Panc1 (cell line): ENCODE data around the gene MAEA. TPM values are rescaled to one million over a fixed set of nuclear protein-coding genes. Genes with fewer than 3 reads are reported as not detected.

Experiments used
- ATAC-seq: fragments of 200-7000 bp; cut with Tn5 transposase; 2 replicates; pipeline ENCODE4 v1.9.1; 2020; ENCODE audit warnings: mild to moderate bottlenecking, moderate library complexity
- BruUV-seq: library from RNA; stranded (reverse); fragments of 400-500 nt; replicated peaks from 2 replicates; lab custom pipeline; 2021; lab: Mats Ljungman, UMichigan
- CTCF ChIA-PET: fragments of 300-600 bp; sonication (Branson Sonifier 250); formaldehyde crosslinking; loops from one replicate; lab custom pipeline; 2022; ENCODE audit warnings: antibody characterized with exemption; lab: Charles Lee
- POLR2A ChIA-PET: fragments of 300-600 bp; sonication (Branson Sonifier 250); formaldehyde crosslinking; loops from one replicate; lab custom pipeline; 2022; ENCODE audit warnings: antibody characterized with exemption; lab: Charles Lee
- DNase-seq: peaks from one replicate; pipeline ENCODE4 v3.0.0-alpha.2; 2010; ENCODE audit warnings: low read depth, low spot score
- H3K27ac ChIP-seq: 2 replicates; pipeline ENCODE4 v1.5.1; 2011; ENCODE audit warnings: mild to moderate bottlenecking, low read length, inconsistent platforms
- H3K27me3 ChIP-seq: fragments of 200-500 bp; sonication (Bioruptor generic); 2 replicates; pipeline ENCODE4 v1.6.0; 2014; ENCODE audit warnings: low read length, inconsistent platforms; ENCODE audit not compliant: control insufficient read depth, insufficient read depth
- H3K36me3 ChIP-seq: fragments of 200-500 bp; sonication (Bioruptor generic); 2 replicates; pipeline ENCODE4 v1.5.1; 2014; ENCODE audit warnings: inconsistent platforms, mild to moderate bottlenecking, low read length, moderate library complexity; ENCODE audit not compliant: control insufficient read depth, insufficient read depth
- H3K4me1 ChIP-seq: 2 replicates; pipeline ENCODE4 v1.5.1; 2011; ENCODE audit warnings: inconsistent platforms, mild to moderate bottlenecking, low read length, moderate library complexity; ENCODE audit not compliant: control insufficient read depth, insufficient read depth
- H3K4me3 ChIP-seq, 2 experiments: 2 replicates each; pipeline ENCODE4 v1.5.1; 2011 to 2012; ENCODE audit warnings: low read depth in 2 of 2, low read length in 2 of 2, mild to moderate bottlenecking in 2 of 2, inconsistent platforms in 1 of 2, moderate library complexity in 1 of 2
- H3K9me3 ChIP-seq: fragments of 200-500 bp; sonication (Bioruptor generic); 2 replicates; pipeline ENCODE4 v1.5.1; 2014; ENCODE audit warnings: low read depth, mild to moderate bottlenecking, inconsistent platforms, low read length, moderate library complexity; ENCODE audit not compliant: control insufficient read depth, insufficient read depth
- CTCF ChIP-seq: fragments of 450-650 bp; IDR thresholded peaks from 2 replicates; pipeline ENCODE4 v1.5.1; 2017; ENCODE audit warnings: mild to moderate bottlenecking
- POLR2AphosphoS5 ChIP-seq: IDR thresholded peaks from 2 replicates; pipeline ENCODE4 v1.6.1; 2012; ENCODE audit warnings: mild to moderate bottlenecking, low read depth, low read length, moderate library complexity
- REST ChIP-seq, 2 experiments: IDR thresholded peaks; 2 replicates each; pipeline ENCODE4 v1.6.1; 2011 to 2012; ENCODE audit warnings: low read depth in 2 of 2, control low read depth in 1 of 2, low read length in 1 of 2, mild to moderate bottlenecking in 1 of 2, moderate library complexity in 1 of 2; ENCODE audit not compliant: insufficient read depth in 1 of 2
- SIN3A ChIP-seq: IDR thresholded peaks from 2 replicates; pipeline ENCODE4 v1.6.1; 2012; ENCODE audit warnings: low read depth, mild to moderate bottlenecking, low read length, moderate library complexity, borderline replicate concordance; ENCODE audit not compliant: insufficient read depth
- TCF7L2 ChIP-seq: IDR thresholded peaks from 2 replicates; pipeline ENCODE4 v1.6.1; 2011; ENCODE audit warnings: mild to moderate bottlenecking, low read depth, low read length, inconsistent platforms
- in situ Hi-C: cut with HindIII; loops from 2 replicates; pipeline ENCODE4 v1.10.0; 2016; ENCODE audit warnings: low sequenced_read_pairs, low pct_unique_long_range_greater_than_20kb
- intact Hi-C: fragments of 100-400 bp; cut with micrococcal nuclease; formaldehyde crosslinking; loops from one replicate; pipeline ENCODE4 v1.10.0; 2022; ENCODE audit not compliant: unreplicated experiment
- total RNA-seq: library from RNA; stranded (reverse); gene quantifications from one replicate; pipeline ENCODE4 v1.2.1, GENCODE V29; 2021; ENCODE audit not compliant: unreplicated experiment

MAEA gene
- total RNA-seq, 1 experiment from 2014 or later = 62.3 TPM

- in situ Hi-C loops (no loop called here), intact Hi-C loops (no loop called here)
- BruUV-seq = no TSS peak
- H3K4me3 ChIP-seq = no peak overlapping the region
- ChIA-PET CTCF (no interaction called here), POLR2A (interaction anchor here (0.7 kb wide), 1 partner anchor 38 kb away, joined by 6 read pairs; no protein-coding TSS in a partner anchor)
- DNase-seq = no peak
- 0 out of 2 replicates have a peak overlapping the region, but pooled peaks have one; percentile 17 for H3K27ac ChIP-seq
- H3K27me3 ChIP-seq = no peaks in the 10 kb centered on the region
- peaks cover 31% of the 10 kb centered on the region for H3K4me1 ChIP-seq
- ATAC-seq = 0 out of 2 replicates have a peak, but pooled peaks have one; percentile 41
- H3K36me3 ChIP-seq = no peaks in the 10 kb centered on the region
- H3K9me3 ChIP-seq = no peaks in the 10 kb centered on the region
- TF ChIP-seq SIN3A = no peak
- no peak for TF ChIP-seq TCF7L2
- TF ChIP-seq REST (IDR thresholded peaks at IDR 0.05; ENCODE audit: insufficient read depth in 1 of 2, low read depth in 2 of 2, low read length in 1 of 2) = no peak
- TF ChIP-seq CTCF = no peak
- TF ChIP-seq POLR2AphosphoS5 = no peak
Observed at GRCh38 chr4:1294891-1295290, 5.2 kb downstream of the MAEA start.

GRCh38 chr4:1295405-1296055, 5.8 kb downstream of the MAEA start:
- intact Hi-C loops = no loop called here

More at GRCh38 chr4:1295405-1296055, 5.8 kb downstream of the MAEA start:
- TF ChIP-seq SIN3A (no peak), TCF7L2 (no peak), REST (IDR thresholded peaks at IDR 0.05; ENCODE audit: insufficient read depth in 1 of 2, low read depth in 2 of 2, low read length in 1 of 2) (no peak), CTCF (no peak), POLR2AphosphoS5 (no peak)
- ChIA-PET POLR2A (no interaction called here), CTCF (no interaction called here)
- no TSS peak for BruUV-seq
- Histone ChIP-seq H3K4me1 (peaks cover 31% of the 10 kb centered on the region), H3K36me3 (0 out of 2 replicates have a peak, but pooled peaks cover 3% of the 10 kb centered on the region), H3K27ac (no peak overlapping the region), H3K4me3 (no peak overlapping the region), H3K27me3 (no peaks in the 10 kb centered on the region), H3K9me3 (no peaks in the 10 kb centered on the region)
- in situ Hi-C loops = no loop called here
- DNase-seq = no peak
- ATAC-seq = no peak
